Activated naive CD4-positive, alpha-beta T cell treated with anti-CD3 and anti-CD28 coated beads, Interleukin-2, amount 50 U/mL, for 72 hours (primary cell): ENCODE measurements around the gene NAA40. TPM values are rescaled to one million over a fixed set of nuclear protein-coding genes. Genes with fewer than 3 reads are reported as not detected.
A peak's percentile ranks its signal among the peaks of the same experiment; 100 is the strongest.

Source experiments
- ATAC-seq, 2 donors: fragments of 150-1000 bp; cut with Tn5 transposase; 2 replicates each; pipeline ENCODE4 v1.10.0; 2021; ENCODE audit warnings: mild to moderate bottlenecking in 2 of 2, moderate library complexity in 2 of 2
- DNase-seq, 2 donors: peaks; one replicate each; pipeline ENCODE4 v3.0.0; 2021 to 2022; ENCODE audit warnings: low spot score in 2 of 2
- H3K27ac Mint-ChIP-seq, 2 donors: one replicate each; pipeline ENCODE4 v1.8.0; 2022; ENCODE audit warnings: mild to moderate bottlenecking in 2 of 2, mixed read lengths in 2 of 2
- H3K36me3 Mint-ChIP-seq, 2 donors: one replicate each; pipeline ENCODE4 v1.8.0; 2022; ENCODE audit warnings: mixed read lengths in 2 of 2
- H3K9me3 Mint-ChIP-seq, 2 donors: one replicate each; pipeline ENCODE4 v1.8.0; 2022; ENCODE audit warnings: mixed read lengths in 2 of 2
- total RNA-seq, 2 donors: library from RNA; stranded (reverse); gene quantifications; one replicate each; pipeline ENCODE4 v1.2.3, GENCODE V29; 2022

NAA40 gene
- total RNA-seq, result 10 to 100 TPM; 23.5 to 25.4 TPM

DNA sequence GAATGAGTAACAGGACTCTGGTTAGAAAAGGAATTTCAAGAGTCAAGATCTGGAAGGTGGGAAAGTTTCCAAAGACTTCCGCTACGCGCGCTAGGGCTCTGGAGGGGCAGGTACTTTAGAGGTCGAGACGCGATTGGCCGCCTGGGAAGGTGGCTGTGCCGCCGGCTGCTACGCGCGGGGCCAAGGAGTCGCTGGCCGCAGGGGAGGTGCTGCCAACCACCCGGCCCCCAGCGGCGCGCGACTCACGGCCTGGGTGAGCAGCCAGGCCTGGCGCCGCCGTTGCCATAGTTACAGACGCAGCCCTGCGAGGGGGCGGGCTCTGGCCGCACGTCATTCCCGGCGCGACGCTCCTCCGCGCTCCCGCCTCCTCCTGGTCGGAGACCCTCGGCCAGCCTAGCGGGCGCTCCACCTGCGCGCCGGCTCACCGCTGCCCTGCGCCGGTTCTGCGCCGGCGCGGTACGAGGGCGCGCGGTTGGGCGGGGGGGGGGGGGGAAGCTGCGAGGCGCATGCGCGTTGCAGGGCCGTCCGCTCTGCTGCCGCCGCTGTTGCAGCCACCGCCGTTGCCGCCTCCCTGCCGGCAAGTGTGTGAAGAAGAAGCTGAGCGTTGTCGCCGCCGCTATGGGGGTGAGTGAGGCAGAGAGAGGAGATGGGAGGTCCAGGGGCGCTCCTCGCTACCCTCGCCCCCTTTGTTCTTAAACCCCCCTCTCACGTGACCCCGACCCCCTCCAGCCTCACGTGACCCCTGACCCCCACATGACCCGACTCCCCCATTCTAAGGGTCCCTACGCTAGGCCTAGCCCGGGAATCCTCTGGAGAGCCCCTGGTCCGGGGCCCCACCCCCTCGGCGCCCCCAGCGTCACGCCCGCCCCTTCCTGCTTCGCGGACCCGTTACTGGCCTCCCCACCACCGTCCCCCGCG, at the start of gene NAA40:
TSS of gene NAA40 (plus strand) at position 524 of the 918 bp plus-strand sequence. CDS start at position 619, 95 bp downstream.
- no peaks in the 10 kb centered on the region for H3K9me3 Mint-ChIP-seq
- H3K27ac Mint-ChIP-seq, result peak within 1 kb of the TSS; percentile 81 to 84
- ATAC-seq (peak; percentile 94 to 96), DNase-seq (peak; percentile 93 to 94)
- H3K36me3 Mint-ChIP-seq, result peaks cover 0 to 6% of the 10 kb centered on the region in 2 donors

GRCh38 chr11:63889344-63889743, 49.5 kb upstream of the NAA40 start:
- ATAC-seq, result no peak
- Mint-ChIP-seq H3K36me3 (peaks cover 5% of the 10 kb centered on the region in 2 donors), H3K27ac (peak overlapping the region; percentile 44 to 85), H3K9me3 (no peaks in the 10 kb centered on the region)
- no peak for DNase-seq

- ATAC-seq (no peak), DNase-seq (no peak)
- peak overlapping the region in 1 of 2 donors; percentile 85 for H3K27ac Mint-ChIP-seq
- H3K36me3 Mint-ChIP-seq, result peaks cover 5% of the 10 kb centered on the region in 2 donors
- H3K9me3 Mint-ChIP-seq, result no peaks in the 10 kb centered on the region
These were observed 48.4 kb upstream of the NAA40 start for GRCh38 chr11:63890368-63890767.

GRCh38 chr11:63892228-63892627, 46.6 kb upstream of the NAA40 start:
- no peak overlapping the region for H3K27ac Mint-ChIP-seq
- no peak for ATAC-seq
- no peaks in the 10 kb centered on the region for H3K9me3 Mint-ChIP-seq
- DNase-seq, result no peak
- H3K36me3 Mint-ChIP-seq, result peaks cover 5 to 11% of the 10 kb centered on the region in 2 donors

GRCh38 chr11:63893355-63893754, 45.4 kb upstream of the NAA40 start:
- ATAC-seq, result no peak
- no peak for DNase-seq
- H3K9me3 Mint-ChIP-seq, result no peaks in the 10 kb centered on the region
- H3K27ac Mint-ChIP-seq, result no peak overlapping the region
- peaks cover 5 to 16% of the 10 kb centered on the region in 2 donors for H3K36me3 Mint-ChIP-seq

- no peak for ATAC-seq
- Mint-ChIP-seq H3K36me3 (peaks cover 2 to 20% of the 10 kb centered on the region in 2 donors), H3K27ac (peak overlapping the region in 1 of 2 donors; percentile 92), H3K9me3 (no peaks in the 10 kb centered on the region)
- DNase-seq, result no peak
These were observed 42.7 kb upstream of the NAA40 start for GRCh38 chr11:63896071-63896470.

GRCh38 chr11:63897459-63898146, 41.2 kb upstream of the NAA40 start:
- DNase-seq (no peak), ATAC-seq (no peak)
- no peaks in the 10 kb centered on the region for H3K9me3 Mint-ChIP-seq
- peaks cover 4 to 20% of the 10 kb centered on the region in 2 donors for H3K36me3 Mint-ChIP-seq
- H3K27ac Mint-ChIP-seq, result peak overlapping the region; percentile 46 to 61

DNA sequence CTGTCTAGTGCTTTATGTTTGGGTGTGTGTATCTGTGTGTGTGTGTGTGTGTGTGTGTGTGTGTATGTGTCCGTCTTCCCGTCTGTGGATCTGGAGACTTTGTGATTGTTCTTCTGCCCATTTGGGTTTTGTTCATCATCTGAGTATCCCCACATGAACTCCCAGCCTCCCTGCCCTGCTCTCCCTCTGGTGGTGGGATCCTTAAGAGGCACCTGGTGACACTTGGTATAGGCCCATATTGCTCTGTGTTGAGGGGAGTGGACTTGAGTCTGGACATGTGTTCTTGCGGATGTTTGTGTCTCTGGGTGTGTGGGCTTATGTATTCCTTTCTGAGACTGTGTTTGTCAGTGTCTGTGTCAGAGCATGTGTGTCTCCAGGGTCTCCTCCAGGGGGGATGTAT, 37.1 kb upstream of the NAA40 start:
- peaks cover 4 to 9% of the 10 kb centered on the region in 2 donors for H3K36me3 Mint-ChIP-seq
- H3K27ac Mint-ChIP-seq, result no peak overlapping the region
- no peaks in the 10 kb centered on the region for H3K9me3 Mint-ChIP-seq
- DNase-seq (no peak), ATAC-seq (peak in 1 of 2 donors; percentile 40)

DNA sequence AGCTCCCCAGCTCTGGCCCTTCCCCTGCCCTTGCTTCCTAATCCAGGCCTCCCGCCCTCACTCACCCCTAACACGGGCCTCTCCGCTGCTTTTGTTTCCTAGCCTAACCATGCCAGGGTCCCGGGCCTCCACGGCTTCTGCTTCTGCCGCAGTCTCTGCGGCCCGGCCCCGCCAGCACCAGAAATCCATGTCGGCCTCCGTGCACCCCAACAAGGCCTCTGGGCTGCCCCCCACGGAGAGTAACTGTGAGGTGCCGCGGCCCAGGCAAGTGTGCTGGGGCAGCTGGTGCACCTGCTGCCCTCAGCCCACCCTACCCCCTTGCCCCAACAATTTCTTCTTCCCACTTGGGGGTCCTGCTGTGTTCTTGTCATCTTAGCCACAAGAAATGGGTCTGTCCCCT, 34.9 kb upstream of the NAA40 start:
- H3K36me3 Mint-ChIP-seq, result peaks cover 4% of the 10 kb centered on the region in 2 donors
- DNase-seq (no peak), ATAC-seq (no peak)
- no peak overlapping the region for H3K27ac Mint-ChIP-seq
- no peaks in the 10 kb centered on the region for H3K9me3 Mint-ChIP-seq

DNA sequence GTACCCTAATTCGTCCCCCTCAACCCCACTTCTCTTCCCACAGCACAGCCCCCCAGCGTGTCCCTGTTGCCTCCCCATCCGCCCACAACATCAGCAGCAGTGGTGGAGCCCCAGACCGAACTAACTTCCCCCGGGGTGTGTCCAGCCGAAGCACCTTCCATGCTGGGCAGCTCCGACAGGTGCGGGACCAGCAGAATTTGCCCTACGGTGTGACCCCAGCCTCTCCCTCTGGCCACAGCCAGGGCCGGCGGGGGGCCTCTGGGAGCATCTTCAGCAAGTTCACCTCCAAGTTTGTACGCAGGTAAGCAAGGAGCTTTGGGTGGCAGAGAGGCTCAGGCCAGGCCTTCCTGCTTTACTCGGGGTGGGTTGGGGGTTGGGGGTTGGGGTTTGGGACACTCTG, 34.1 kb upstream of the NAA40 start:
- Mint-ChIP-seq H3K9me3 (no peaks in the 10 kb centered on the region), H3K27ac (no peak overlapping the region), H3K36me3 (peaks cover 4% of the 10 kb centered on the region in 2 donors)
- ATAC-seq, result no peak
- DNase-seq, result no peak

- ATAC-seq (no peak), DNase-seq (no peak)
- H3K9me3 Mint-ChIP-seq, result no peaks in the 10 kb centered on the region
- peak overlapping the region in 1 of 2 donors; percentile 68 for H3K27ac Mint-ChIP-seq
- peaks cover 4% of the 10 kb centered on the region in 2 donors for H3K36me3 Mint-ChIP-seq
These were observed 33.6 kb upstream of the NAA40 start for GRCh38 chr11:63905179-63905578.

DNA sequence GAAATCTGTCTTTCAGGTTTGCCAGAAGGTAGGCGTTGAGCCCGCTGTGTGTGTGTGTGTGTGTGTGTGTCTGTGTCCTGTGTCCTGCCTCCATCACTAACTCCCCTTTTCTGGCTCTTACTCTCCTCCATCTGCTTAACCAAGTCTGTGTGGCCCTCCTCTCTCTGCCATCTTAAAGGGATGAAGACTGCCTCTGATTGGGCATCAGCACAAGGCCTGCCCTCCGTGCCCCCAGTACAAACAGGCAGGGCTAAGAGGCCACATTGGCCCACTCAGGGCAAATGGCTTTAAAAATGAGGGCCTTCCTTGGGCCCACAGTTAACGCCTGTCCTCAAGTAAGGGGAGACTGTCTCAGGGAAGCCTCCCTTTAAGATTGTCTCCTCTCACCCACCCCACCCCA, 32.7 kb upstream of the NAA40 start:
- no peak for ATAC-seq
- Mint-ChIP-seq H3K36me3 (peaks cover 0 to 2% of the 10 kb centered on the region in 2 donors), H3K9me3 (no peaks in the 10 kb centered on the region), H3K27ac (peak overlapping the region in 1 of 2 donors; percentile 81)
- DNase-seq, result no peak

- ATAC-seq, result peak; percentile 59 to 65
- peak in 1 of 2 donors; percentile 57 for DNase-seq
- Mint-ChIP-seq H3K36me3 (no peaks in the 10 kb centered on the region), H3K27ac (no peak overlapping the region), H3K9me3 (no peaks in the 10 kb centered on the region)
These were observed 32.2 kb upstream of the NAA40 start for GRCh38 chr11:63906585-63906984.

DNA sequence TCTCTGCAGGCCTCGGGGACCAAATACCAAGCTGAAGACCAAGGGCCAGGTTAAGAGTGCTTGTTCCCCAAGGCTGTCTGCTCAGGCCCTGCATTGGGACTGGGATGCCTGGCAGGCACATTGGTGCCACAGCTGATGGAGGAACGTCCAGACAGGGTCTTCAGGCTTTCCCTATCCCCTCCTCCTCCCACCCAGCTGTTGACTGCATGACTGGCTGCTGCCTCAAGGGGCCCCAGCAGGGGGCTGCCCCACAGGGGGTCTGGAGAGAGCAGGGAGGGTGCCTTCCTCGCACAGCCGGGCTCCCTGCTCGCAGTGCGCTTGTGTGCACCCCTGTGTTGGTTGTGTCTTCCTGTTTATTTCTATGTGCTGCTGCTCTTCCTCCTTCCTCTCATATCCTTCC, 31.7 kb upstream of the NAA40 start:
- no peaks in the 10 kb centered on the region for H3K9me3 Mint-ChIP-seq
- no peaks in the 10 kb centered on the region for H3K36me3 Mint-ChIP-seq
- peak in 1 of 2 donors; percentile 8 for ATAC-seq
- peak overlapping the region in 1 of 2 donors; percentile 32 for H3K27ac Mint-ChIP-seq
- DNase-seq, result no peak

DNA sequence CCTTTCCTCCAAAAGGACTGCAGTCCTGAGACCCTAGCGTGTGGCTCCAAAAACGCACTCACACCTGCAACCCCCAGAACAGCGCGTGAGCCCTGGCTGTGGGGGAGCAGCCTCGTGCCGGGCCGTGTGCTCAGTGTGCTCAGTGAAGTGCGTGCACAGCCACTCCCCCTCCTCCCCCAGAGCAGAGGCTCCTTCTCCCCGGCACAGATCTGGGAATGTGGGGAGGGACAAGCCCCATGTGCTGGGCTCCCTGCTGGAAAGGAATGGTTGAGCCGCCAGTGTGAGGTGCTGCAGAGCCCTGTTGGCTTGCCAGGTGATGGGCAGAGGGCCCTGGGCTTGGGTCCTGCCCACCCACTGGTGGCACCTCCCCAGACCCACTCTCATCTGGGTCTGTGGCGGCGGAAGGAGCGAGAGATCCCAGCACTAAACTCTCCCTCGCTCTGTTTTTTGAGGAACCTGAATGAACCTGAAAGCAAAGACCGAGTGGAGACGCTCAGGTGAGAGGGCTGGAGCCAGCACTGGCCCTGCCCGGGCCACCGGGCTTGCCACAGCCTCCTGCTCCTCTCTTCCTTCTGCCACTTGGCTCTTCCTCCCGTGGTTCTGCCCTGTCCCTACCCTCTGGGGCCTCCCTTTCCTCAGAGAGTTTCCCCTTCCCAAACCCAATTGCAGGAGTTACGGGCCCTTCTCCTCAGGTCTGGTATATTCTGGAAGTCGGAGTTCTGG, 30.8 kb upstream of the NAA40 start:
- H3K27ac Mint-ChIP-seq, result no peak overlapping the region
- no peak for DNase-seq
- H3K9me3 Mint-ChIP-seq, result no peaks in the 10 kb centered on the region
- no peak for ATAC-seq
- no peaks in the 10 kb centered on the region for H3K36me3 Mint-ChIP-seq

- Mint-ChIP-seq H3K9me3 (no peaks in the 10 kb centered on the region), H3K27ac (peak overlapping the region in 1 of 2 donors; percentile 50), H3K36me3 (no peaks in the 10 kb centered on the region)
- ATAC-seq, result no peak
- DNase-seq, result no peak
These were observed 30.0 kb upstream of the NAA40 start for GRCh38 chr11:63908631-63909401.
